Activated T-cell treated with anti-CD3 and anti-CD28 coated beads for 48 hours (primary cell): ENCODE measurements around the gene CCDC85C.

Source experiments
- DNase-seq: peaks from one replicate; pipeline ENCODE4 v3.0.0-alpha.2; 2020; ENCODE audit warnings: low read depth

The CCDC85C gene

DNA sequence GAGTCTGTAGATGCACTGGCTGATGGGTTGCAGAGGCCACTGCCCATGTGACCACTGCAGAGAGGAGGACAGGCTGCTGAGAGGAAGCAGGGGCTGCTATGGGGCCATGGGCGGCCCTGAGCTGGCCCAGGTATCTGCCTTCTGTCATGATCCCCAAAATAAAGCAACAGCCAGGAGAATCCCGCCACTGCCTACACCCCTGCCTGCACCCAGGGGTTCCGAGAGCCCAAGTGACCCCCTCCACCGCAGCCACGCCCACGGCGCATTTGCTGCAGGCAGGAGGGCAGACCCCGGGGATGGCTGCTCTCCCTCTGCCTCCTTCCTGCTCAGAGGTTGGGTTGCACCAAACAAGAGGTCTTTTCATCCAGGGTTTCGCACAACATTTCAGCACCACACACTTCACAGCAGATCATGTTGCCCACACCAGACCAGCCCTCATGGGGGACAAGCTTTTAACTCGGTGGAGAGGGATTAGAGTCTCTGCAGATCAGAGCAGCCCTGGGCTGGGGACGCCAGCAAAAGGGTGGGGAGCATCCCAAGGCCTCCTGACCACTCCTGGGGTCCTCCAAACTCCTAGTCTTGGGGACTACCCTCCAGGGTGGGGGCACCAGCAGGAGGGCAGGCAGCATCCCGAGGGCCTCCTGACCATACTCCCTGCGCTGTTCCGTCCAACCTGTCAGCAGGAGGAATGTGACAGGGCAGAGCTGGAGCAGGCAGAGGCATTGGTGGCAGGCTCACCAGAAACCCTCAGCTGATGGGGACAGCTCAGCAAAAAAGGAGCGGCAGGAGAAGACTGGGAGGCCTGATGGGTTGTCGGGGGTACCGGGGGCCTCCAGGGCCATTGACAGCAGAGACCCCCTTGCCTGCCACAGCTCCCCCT is 14.1 kb downstream of the CCDC85C start:
- no peak for DNase-seq

DNA sequence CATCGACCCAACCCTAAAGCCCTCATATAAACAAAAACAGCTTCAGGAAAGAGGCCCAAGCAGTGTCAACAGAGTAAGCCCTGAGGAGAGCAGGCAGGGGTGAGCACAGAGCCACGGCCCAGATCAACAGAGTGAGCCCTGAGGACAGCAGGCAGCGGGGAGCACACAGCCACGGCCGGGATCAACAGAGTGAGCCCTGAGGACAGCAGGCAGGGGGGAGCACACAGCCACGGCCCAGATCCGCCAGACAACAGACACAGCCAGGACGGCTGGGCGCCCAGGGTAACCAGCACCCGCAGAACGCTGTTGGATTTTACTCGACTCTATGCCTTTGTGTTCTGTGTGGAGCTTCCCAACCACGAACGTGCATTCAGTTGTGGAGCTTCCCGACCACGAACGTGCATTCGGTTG is 15.0 kb downstream of the CCDC85C start:
- no peak for DNase-seq

- DNase-seq: no peak
Observed at GRCh38 chr14:99587460-99588278, 16.3 kb downstream of the CCDC85C start.

- DNase-seq: no peak
Observed at GRCh38 chr14:99586761-99587459, 17.1 kb downstream of the CCDC85C start.

GRCh38 chr14:99586054-99586760 is 17.8 kb downstream of the CCDC85C start:
- DNase-seq: no peak

GRCh38 chr14:99584823-99585222 is 19.2 kb downstream of the CCDC85C start:
- no peak for DNase-seq

- DNase-seq: no peak
Observed at GRCh38 chr14:99581938-99582337, 22.1 kb downstream of the CCDC85C start.

DNA sequence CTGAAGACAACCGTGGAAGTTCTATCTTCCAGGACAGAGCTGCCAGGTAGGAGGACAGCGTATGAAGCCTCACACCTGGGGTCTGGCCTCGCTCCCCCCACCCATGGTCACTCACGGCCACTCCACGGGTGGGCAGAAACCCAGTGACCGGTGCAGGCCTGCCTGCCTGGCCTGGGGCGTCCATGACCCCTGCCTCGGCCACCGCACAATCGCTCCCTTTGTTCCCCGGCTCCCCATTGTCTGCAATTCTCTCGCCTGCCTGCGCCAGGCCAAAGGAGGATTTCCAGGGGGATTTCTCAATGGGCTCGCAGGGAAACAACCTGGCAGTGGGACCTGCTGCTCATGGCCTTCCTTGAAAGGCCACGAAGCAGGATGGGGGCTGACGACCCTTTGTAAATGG is 22.6 kb downstream of the CCDC85C start:
- DNase-seq: no peak

GRCh38 chr14:99579903-99580571 is 24.0 kb downstream of the CCDC85C start:
- no peak for DNase-seq

GRCh38 chr14:99579120-99579836 is 24.7 kb downstream of the CCDC85C start:
- no peak for DNase-seq

GRCh38 chr14:99578541-99579101 is 25.4 kb downstream of the CCDC85C start:
- DNase-seq: no peak

DNA sequence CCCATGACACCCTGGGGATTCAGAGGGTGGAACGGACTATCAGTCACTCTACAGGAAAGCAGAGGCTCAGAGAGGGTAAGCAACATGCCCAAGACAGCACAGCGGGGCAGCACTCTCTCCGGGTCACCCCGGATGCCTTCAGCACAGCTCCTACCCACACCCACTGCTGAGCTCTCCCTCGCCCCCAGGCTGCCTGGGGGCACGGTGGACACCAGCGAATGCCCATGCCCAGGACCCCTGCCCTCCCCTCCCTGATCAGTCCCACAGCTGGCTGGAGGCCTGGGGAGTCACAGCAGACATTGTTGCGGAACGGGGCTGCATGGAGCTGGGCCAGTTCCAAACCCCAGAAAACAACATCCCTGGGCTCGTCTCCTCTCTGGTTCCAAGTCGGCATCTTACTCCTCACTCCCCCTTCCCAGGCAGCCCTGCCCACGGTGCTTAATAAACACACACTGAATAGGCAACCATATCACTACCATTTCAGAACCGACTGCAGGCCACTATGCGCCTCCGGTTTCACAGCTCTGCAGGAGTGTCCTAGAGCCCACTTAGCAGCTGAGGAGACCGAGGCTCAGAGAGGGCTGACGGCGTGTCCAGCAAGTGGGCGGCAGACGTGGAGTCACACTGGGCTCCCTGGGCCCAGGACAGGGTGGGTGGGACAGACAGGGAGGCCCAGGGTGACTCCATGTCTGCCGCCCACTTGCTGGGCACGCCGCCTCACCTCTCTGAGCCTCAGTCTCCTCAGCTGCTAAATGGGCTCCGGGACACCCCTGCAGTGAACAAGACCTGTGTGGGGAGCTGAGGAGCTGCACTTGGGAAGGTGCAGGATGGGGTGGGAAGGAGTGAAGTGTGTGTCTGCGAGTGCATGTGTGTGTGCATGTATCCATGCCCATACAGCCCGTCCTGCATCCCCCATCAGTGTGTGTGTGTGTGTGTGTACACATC is 27.0 kb downstream of the CCDC85C start:
- no peak for DNase-seq

DNA sequence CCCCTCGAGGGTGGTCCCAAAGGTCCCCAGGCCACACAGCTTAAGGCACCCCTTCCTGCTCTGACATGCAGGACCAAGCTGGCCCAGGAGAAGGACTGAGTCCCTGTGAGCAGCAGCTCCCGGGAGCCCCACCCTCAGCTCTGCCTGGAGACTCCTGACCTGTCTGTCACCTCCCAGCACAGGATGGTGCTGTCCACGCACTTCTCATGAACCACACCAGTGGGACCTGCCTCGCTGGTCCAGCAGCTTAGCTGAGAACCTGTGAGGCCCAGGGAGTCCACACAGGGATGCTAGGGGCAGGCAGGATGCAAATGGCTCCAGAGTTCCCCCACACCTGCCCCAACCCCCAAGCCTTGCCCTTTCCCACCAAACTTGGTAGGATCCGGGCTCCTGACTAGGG is 27.7 kb downstream of the CCDC85C start:
- DNase-seq: no peak

GRCh38 chr14:99575043-99576023 is 28.7 kb downstream of the CCDC85C start:
- DNase-seq: no peak

GRCh38 chr14:99574099-99574880 is 29.7 kb downstream of the CCDC85C start:
- DNase-seq: no peak

DNA sequence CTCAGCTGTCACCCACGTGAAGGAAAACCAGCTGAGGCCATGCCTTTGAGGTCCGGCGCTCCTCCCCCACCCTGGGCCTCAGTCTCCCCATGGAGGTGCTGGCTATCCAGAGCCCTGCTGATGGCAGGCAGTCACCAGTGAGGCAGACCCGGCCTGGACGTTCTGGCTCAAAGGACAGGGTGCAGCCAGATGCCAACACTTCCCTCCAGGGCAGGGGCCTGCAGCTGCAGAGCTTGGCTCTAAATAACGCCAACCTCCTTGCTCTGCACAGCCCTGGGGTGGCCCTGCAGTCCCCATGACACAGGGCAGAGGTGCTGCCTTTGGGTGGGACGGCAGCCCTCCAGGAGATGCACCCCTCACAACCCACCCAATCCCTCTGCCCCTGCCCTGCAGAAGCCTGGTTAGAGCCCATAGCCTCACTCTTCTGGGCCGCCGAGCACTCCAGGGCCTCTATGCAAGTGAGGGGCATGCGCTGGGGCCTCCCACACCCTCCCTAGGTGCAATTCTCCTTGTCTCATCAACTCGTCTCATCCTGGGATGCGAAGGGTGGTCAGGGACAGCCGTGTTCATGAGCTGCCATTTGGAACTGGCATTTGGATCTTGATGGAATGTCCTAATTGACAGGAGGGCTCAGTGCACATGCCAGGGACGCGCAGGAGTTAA is 30.4 kb downstream of the CCDC85C start:
- DNase-seq: no peak

- no peak for DNase-seq
Observed at GRCh38 chr14:99573000-99573330, 31.0 kb downstream of the CCDC85C start.
